HG02763 (cell line): Measurements from ENCODE around the gene TSPAN14.

Experiments used
- ATAC-seq: cut with Tn5 transposase; IDR thresholded peaks from one replicate; pipeline ENCODE4 v1.9.1; 2021; ENCODE audit warnings: mild to moderate bottlenecking, moderate library complexity; ENCODE audit not compliant: unreplicated experiment

Gene TSPAN14

GRCh38 chr10:80502621-80503583, 48.8 kb downstream of the TSPAN14 start:
- ATAC-seq = no peak

DNA sequence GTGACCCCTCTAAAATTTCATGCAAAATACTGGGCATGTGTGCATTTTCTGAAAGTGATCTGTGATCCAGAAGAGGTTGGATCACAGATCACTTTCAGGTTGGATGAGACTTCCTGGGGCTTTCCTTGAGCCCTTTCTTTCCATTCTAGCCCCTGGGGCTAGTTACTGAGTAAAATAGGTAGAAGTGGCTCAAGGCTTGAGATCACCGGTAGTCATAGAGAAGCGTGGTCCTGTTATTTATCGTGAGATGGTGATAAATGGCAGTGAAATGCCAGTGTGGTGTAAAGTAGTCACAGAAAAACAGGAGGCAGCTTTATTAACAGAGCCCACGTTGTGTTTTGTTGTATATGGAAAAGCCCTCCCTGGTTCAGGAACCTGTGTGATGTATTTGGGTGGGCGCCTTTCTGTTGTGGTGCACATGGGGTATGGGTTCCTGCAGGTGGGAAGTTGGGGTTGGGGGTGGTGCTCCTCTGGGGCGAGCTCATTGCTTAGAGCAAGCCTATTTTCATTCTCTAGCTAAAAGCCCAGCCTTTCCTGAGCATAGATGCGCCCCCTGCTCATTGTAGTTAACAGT, 49.6 kb downstream of the TSPAN14 start:
- ATAC-seq = no peak

DNA sequence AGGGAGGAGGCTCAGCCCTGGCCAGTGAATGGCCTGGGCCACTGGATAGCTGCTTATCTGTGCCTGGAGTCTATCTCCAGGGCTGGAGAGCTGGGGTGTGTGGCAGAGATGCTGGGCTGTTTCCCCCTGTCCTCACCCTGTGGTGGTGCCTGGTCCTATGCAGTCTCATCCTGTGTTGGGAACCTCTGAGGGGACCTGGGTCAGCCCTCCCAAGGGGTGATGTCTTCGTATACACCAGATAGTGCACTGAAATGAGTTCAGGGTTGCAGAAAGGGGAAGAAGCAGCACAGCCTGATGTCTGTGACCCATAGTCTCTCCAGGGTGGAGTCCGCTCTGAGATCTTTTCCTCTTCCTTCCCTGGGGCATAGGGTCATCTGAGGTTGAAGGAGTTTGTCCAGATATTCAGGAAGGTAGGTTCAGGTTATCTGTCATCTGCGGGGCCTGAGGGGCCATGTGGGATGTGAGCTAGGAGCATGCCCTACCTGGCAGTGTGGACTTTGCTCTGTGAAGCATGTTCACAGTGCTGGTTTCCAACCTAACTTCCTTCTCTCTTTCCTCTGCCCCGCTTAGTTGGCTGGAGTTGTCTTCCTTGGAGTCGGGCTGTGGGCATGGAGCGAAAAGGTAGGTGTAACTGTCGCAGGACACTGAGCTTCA, 50.2 kb downstream of the TSPAN14 start:
- no peak for ATAC-seq

DNA sequence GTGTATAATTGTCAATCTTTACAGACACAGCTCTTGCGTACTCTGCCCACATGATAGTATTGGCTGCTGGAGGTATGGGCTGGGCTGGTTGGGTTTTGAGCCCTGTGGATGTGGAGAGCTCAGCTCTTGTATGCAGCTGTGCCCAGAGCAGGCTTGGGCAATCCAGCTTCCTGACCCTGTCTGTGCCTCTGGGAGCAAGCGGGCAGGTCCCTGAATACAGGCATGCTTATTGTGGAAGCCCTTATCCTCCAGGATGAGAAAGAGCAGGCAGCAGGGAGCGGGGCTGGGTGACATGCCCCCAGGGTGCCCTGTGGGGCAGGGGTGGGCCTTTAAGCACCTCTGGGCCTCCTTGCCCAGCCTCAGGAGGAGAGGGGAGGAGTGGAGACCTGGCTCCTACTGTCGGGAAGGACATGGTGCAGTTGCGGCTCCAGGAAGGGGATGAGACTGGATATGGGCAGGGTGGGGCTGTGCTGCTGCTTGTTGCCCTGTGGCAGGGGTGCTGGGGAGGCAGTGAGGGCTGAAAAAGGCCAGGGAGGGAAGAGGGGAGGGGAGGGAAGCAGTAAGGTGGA, 50.9 kb downstream of the TSPAN14 start:
- no peak for ATAC-seq

DNA sequence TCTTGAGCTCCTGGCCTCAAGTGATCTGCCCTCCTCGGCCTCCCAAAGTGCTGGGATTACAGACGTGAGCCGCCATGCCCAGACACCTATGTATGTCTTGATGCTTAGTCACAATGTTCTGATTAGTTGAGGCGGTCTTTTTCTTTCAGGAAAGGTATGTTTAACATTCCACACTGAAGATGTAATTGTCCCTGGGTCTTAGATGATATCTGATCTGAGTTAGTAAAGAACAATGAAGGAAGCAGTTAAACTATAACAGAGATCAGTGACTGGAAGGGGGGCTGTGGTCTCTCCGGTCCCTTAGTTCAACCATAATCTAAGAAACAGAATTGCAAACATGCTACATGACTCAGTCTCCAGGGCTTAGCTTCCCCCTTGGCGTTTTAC, 52.1 kb downstream of the TSPAN14 start:
- ATAC-seq = no peak

- ATAC-seq = no peak
These were observed 52.9 kb downstream of the TSPAN14 start for GRCh38 chr10:80506836-80507487.

GRCh38 chr10:80509108-80509402, 54.9 kb downstream of the TSPAN14 start:
- no peak for ATAC-seq

DNA sequence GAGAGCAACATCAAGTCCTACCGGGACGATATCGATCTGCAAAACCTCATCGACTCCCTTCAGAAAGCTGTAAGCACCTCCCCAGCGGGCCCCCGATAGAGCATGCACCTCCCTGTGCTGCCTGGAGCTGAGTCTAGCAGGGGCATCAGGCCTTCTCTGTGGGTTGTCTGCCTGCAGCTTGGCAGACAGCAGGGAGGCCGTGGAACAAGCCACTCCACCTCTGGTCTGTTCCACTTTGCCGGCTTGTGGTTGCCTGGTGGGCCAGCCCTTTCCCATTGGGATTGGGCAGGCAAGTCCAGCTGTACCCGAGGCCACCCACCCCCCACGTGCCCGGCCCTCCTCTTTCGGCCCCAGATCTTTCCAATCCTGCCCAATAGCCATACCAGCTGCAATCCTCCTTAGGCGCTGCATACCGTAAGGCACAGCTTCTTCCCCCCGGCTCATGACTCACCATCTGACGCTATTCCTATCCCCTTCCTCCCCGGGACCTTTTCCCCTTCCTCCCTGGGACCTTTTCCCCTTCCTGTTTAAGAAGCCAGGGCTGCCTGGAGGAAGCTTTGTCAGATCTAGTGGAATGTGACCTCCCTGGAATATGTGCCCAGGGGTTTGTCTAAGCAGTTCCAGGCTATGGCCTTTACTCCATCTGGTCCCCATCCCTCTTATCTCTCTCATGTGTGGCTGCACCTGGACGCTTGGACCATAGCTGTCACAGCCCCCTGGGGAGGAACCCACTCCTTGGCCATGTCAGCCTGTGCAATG, 55.5 kb downstream of the TSPAN14 start:
- ATAC-seq = no peak

DNA sequence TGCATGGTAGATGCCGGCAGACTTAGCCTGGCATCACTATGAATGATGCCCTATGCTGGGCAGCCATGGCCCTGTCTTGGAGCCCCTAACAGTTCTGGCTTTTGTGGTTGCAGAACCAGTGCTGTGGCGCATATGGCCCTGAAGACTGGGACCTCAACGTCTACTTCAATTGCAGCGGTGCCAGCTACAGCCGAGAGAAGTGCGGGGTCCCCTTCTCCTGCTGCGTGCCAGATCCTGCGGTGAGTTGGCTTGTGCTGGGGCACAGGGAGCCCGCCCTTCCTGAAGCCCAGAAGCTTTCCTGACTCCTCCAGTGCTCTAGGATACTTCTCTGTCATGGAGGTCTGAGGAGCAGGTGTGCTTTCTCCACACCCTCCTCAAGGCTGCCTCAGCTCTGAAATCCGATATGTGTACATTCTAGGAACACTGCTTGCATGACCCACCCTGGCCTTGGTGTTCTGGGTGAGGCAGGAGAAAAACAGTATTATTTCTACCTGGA, 58.0 kb downstream of the TSPAN14 start:
- no peak for ATAC-seq

DNA sequence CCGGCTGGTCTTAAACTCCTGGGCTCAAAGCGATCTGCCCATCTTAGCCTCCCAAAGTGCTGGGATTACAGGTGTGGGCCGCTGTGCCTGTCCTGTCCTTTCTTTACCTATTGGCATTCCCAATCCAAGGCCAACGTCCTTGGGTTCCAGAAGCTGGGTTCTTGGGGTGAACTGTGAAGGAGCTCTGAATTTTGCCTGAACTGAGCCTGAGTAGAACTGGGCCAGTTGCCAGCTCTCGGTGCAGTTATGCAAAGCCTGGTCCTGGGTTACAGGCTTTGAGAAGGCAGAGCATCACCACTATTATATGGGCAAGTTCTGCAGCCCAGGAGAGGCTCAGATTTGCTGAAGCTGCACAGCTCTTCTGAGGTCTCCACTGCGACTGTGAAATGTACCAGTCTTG, 59.0 kb downstream of the TSPAN14 start:
- no peak for ATAC-seq

GRCh38 chr10:80515511-80515910, 61.4 kb downstream of the TSPAN14 start:
- ATAC-seq = no peak

DNA sequence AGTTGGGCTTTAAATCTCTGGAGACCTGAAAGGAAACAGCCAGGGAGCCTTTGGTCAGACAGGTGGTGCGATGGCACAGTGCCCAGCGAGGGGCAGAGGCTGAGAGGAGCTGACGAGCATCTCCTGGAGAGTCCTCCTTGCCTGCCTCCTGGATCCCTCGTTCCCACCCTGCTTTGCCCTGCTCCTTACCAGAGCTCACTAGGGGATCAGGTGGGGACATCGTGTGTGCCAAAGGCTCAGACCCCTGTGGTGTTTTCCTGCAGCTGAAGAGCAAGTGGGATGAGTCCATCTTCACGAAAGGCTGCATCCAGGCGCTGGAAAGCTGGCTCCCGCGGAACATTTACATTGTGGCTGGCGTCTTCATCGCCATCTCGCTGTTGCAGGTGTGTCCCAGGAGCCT, 61.8 kb downstream of the TSPAN14 start:
- no peak for ATAC-seq

- no peak for ATAC-seq
These were observed 62.5 kb downstream of the TSPAN14 start for GRCh38 chr10:80516506-80517075.

DNA sequence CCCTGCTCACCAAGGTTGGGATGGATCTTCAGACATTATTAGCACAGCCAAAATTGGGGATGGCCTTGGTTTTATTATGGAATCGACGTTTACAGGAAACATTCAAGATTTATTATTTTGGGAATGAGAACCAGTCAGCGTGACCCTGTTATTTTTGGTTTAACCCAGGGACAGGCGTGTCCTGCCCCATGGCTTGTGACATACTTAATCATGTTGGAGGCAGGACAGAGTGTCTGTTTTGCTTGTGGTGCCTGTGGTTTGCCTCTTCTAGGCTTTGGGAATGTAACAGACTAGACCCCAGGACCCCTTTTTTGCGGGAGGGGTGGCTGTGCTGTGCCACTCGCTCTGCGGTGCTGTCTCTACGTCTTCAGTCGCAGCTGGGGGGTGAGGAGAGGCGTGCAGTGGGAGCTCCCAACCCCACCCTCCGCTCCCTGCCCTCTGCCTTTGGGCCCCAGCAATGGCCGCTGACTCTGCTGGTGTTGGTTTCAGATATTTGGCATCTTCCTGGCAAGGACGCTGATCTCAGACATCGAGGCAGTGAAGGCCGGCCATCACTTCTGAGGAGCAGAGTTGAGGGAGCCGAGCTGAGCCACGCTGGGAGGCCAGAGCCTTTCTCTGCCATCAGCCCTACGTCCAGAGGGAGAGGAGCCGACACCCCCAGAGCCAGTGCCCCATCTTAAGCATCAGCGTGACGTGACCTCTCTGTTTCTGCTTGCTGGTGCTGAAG, 63.5 kb downstream of the TSPAN14 start:
- no peak for ATAC-seq

GRCh38 chr10:80518143-80518806, 64.2 kb downstream of the TSPAN14 start:
- ATAC-seq = no peak

DNA sequence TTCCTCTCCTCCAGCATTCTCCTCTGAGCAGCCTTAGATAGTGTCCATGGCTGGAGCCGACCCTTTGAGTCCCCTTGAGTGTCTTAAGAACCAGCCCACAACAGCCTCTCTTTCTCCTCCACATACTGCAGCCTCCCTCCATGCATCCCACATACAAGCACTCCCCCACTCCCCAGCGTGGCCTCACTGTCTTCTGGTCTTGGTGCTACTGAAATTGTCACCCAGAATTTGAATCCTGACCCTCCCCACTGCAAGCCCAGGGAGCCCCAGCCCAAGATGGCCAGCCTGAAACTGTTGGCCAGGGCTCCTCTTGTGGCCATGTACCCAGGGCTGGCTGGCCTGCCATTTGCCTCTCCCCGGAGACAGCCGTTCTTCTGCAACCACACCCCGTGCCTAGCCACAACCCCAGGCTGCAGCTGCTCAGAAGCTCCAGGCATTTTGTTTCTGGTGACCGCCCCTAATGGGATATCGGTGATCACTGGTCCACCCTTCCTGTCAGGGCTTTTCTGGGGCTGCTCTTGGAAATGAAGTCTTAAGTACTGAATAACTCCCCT, 64.8 kb downstream of the TSPAN14 start:
- ATAC-seq = no peak

DNA sequence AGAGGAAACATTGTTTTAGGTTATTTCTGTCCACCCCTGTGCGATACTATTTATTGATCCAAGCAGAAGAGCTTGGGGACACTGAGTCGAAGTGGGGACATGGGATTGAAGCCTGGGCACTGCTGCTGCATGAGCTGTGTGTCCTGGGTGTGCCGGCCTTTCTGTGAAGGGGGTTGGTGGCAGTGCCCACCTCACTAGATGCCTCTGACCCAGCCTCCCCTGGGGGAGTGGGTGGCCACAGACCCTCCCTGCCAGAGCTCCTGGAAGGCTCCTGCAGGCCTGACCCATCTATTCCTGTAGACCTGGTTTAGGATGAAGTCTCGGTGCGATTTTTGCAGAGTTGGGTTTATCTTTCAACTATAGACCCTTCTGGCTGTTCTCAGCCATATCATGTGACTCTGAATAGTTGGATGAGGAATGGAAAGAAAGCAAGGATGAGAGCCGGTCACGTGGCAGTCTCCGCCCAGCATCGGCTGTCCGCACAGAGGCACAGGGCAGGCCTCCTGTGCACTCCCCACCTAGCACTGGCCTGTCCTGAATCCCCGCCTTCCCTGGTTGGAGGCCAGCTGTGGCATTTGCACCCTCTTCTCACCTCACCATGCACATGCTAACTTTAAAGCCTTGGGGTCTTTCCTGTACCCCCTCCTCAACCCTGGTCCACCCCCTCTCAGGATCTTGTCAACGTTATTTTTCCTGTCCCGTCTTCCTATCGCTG, 66.0 kb downstream of the TSPAN14 start:
- no peak for ATAC-seq
